Keratinocyte (primary cell): ENCODE data around the gene ABR. TPM values are rescaled to one million over a fixed set of nuclear protein-coding genes. Genes with fewer than 3 reads are reported as not detected.

Source experiments
- DNase-seq: peaks from one replicate; pipeline ENCODE4 v3.0.0-alpha.2; 2011; ENCODE audit warnings: low read depth, missing footprints, low spot score
- FAIRE-seq: peaks from 2 replicates; lab custom pipeline; 2011; peaks lifted over from hg19 to GRCh38; lab: Jason Lieb, UNC
- H2AFZ ChIP-seq: 2 replicates; pipeline ENCODE4 v1.6.0; 2012; ENCODE audit warnings: low read length, control low read depth, inconsistent platforms; ENCODE audit not compliant: control insufficient read depth
- H3K27ac ChIP-seq: 2 replicates; pipeline ENCODE4 v1.5.1; 2011; ENCODE audit warnings: low read length; ENCODE audit not compliant: control insufficient read depth, insufficient read depth
- H3K27me3 ChIP-seq: 3 replicates; pipeline ENCODE4 v1.6.0; 2011; ENCODE audit warnings: low read length; ENCODE audit not compliant: control insufficient read depth, insufficient read depth; ENCODE audit errors: extremely low read depth
- H3K36me3 ChIP-seq, 2 experiments: 2 replicates in 1 of 2; 3 replicates in 1 of 2; pipeline ENCODE4 v1.5.1; 2011; ENCODE audit warnings: low read length in 2 of 2, mild to moderate bottlenecking in 1 of 2; ENCODE audit not compliant: control insufficient read depth in 2 of 2, insufficient read depth in 2 of 2; ENCODE audit errors: extremely low read depth in 1 of 2
- H3K4me1 ChIP-seq: 3 replicates; pipeline ENCODE4 v1.5.1; 2011; ENCODE audit warnings: low read length; ENCODE audit not compliant: control insufficient read depth, insufficient read depth; ENCODE audit errors: extremely low read depth
- H3K4me2 ChIP-seq: 3 replicates; pipeline ENCODE4 v1.6.0; 2011; ENCODE audit warnings: low read depth, low read length; ENCODE audit not compliant: control insufficient read depth, insufficient read depth; ENCODE audit errors: extremely low read depth
- H3K4me3 ChIP-seq, 3 experiments: fragments of 200-600 bp in 1 of 3; sonication (generic) in 1 of 3; 2 replicates in 2 of 3; 3 replicates in 1 of 3; pipeline ENCODE4 v1.5.1; 2011 to 2016; ENCODE audit warnings: low read length in 3 of 3, mild to moderate bottlenecking in 3 of 3, control low read depth in 2 of 3, inconsistent platforms in 1 of 3, low read depth in 1 of 3, mixed read lengths in 1 of 3, mixed run types in 1 of 3, moderate library complexity in 1 of 3; ENCODE audit not compliant: control insufficient read depth in 2 of 3, insufficient read depth in 2 of 3; ENCODE audit errors: extremely low read depth in 1 of 3
- H3K79me2 ChIP-seq: 2 replicates; pipeline ENCODE4 v1.6.0; 2012; ENCODE audit warnings: low read length; ENCODE audit not compliant: control insufficient read depth, insufficient read depth
- H3K9ac ChIP-seq: 3 replicates; pipeline ENCODE4 v1.6.0; 2011; ENCODE audit warnings: low read length; ENCODE audit not compliant: control insufficient read depth, insufficient read depth; ENCODE audit errors: extremely low read depth
- H3K9me1 ChIP-seq: 3 replicates; pipeline ENCODE4 v1.6.0; 2011; ENCODE audit warnings: low read length; ENCODE audit not compliant: control insufficient read depth, insufficient read depth; ENCODE audit errors: extremely low read depth
- H3K9me3 ChIP-seq: 2 replicates; pipeline ENCODE4 v1.5.1; 2012; ENCODE audit warnings: low read depth, low read length; ENCODE audit not compliant: control insufficient read depth
- H4K20me1 ChIP-seq: 3 replicates; pipeline ENCODE4 v1.6.0; 2011; ENCODE audit warnings: low read length; ENCODE audit not compliant: control insufficient read depth, insufficient read depth; ENCODE audit errors: extremely low read depth
- CTCF ChIP-seq, 3 experiments: IDR thresholded peaks in 1 of 3; conservative IDR thresholded peaks in 1 of 3; optimal IDR thresholded peaks in 1 of 3; 2 replicates in 2 of 3; 3 replicates in 1 of 3; pipeline versions ENCODE3 to v1.5.1; 2011; ENCODE audit warnings: low read length in 3 of 3, mild to moderate bottlenecking in 3 of 3, moderate library complexity in 2 of 3, control low read depth in 1 of 3, inconsistent platforms in 1 of 3; ENCODE audit not compliant: insufficient read depth in 2 of 3; ENCODE audit errors: extremely low read depth in 1 of 3
- EZH2 ChIP-seq: IDR thresholded peaks from one replicate; pipeline ENCODE4 v1.6.1; 2012; ENCODE audit warnings: inconsistent platforms, mild to moderate bottlenecking, low read length, moderate library complexity
- dilution Hi-C: fragments of 300-500 bp; cut with MboI; formaldehyde crosslinking; loops from one replicate; pipeline ENCODE4 v1.7.0; 2020; ENCODE audit warnings: low sequenced_read_pairs; ENCODE audit not compliant: extremely low pct_ligation_motif_present
- polyA plus RNA-seq, 5 experiments: library from polyadenylated mRNA; depleted of rRNA in 3 of 5; stranded (reverse) in 3 of 5; stranded (forward) in 1 of 5; unstranded in 1 of 5; fragments of >200 nt; gene quantifications; 1 replicate in 1 of 5; 2 replicates in 3 of 5; 3 replicates in 1 of 5; pipeline versions ENCODE4 v1.2.1 to v1.2.3, GENCODE V29; 2011 to 2012; ENCODE audit warnings: missing spikeins in 2 of 5, low read depth in 1 of 5, low replicate concordance in 1 of 5

ABR gene
- polyA plus RNA-seq, 1 donor (not counting 4 experiments of a cell fraction or from before 2014, with no cell fraction given), result 17.3 TPM

- no peak overlapping the region for H3K4me3 ChIP-seq
- peaks cover 1 to 9% of the 10 kb centered on the region in 2 experiments for H3K36me3 ChIP-seq
- peak overlapping the region; percentile 30 for H2AFZ ChIP-seq
- no peaks in the 10 kb centered on the region for H3K9me1 ChIP-seq
- DNase-seq (no peak), FAIRE-seq (no peak)
- H3K4me2 ChIP-seq, result no peak overlapping the region
- no peaks in the 10 kb centered on the region for H3K4me1 ChIP-seq
- peaks cover 2% of the 10 kb centered on the region for H3K9me3 ChIP-seq
- H3K27me3 ChIP-seq, result no peaks in the 10 kb centered on the region
- no peaks in the 10 kb centered on the region for H4K20me1 ChIP-seq
- H3K27ac ChIP-seq, result no peak overlapping the region
- TF ChIP-seq EZH2, result no peak
- no peak for TF ChIP-seq CTCF (optimal IDR thresholded peaks at IDR 0.05 in 1 of 3, IDR thresholded peaks at IDR 0.05 in 1 of 3, conservative IDR thresholded peaks at IDR 0.05 in 1 of 3; ENCODE audit: extremely low read depth in 1 of 3, insufficient read depth in 2 of 3, low read length in 3 of 3)
- dilution Hi-C loops, result no loop called here
- H3K79me2 ChIP-seq, result no peaks in the 10 kb centered on the region
- no peak overlapping the region for H3K9ac ChIP-seq
These were observed 140.1 kb downstream of the ABR start for GRCh38 chr17:1039511-1040215.

GRCh38 chr17:1039123-1039507 is 140.7 kb downstream of the ABR start:
- dilution Hi-C loops, result no loop called here
- Histone ChIP-seq H3K4me3 (no peak overlapping the region), H3K4me2 (no peak overlapping the region), H3K79me2 (no peaks in the 10 kb centered on the region), H3K9me1 (no peaks in the 10 kb centered on the region), H3K27me3 (no peaks in the 10 kb centered on the region), H3K9ac (no peak overlapping the region), H3K27ac (no peak overlapping the region), H3K9me3 (peaks cover 2% of the 10 kb centered on the region), H3K4me1 (no peaks in the 10 kb centered on the region), H2AFZ (peak overlapping the region; percentile 30), H3K36me3 (peaks cover 1 to 9% of the 10 kb centered on the region in 2 experiments), H4K20me1 (no peaks in the 10 kb centered on the region)
- DNase-seq (no peak), FAIRE-seq (no peak)
- TF ChIP-seq CTCF (optimal IDR thresholded peaks at IDR 0.05 in 1 of 3, IDR thresholded peaks at IDR 0.05 in 1 of 3, conservative IDR thresholded peaks at IDR 0.05 in 1 of 3; ENCODE audit: extremely low read depth in 1 of 3, insufficient read depth in 2 of 3, low read length in 3 of 3) (no peak), EZH2 (no peak)
